Mammary epithelial cell (primary cell): ENCODE results near the gene IRF2BP2.

Source experiments
- EZH2 ChIP-seq: IDR thresholded peaks from 2 replicates; pipeline ENCODE4 v1.6.1; 2012; ENCODE audit warnings: low read length, inconsistent platforms, borderline replicate concordance
- TF ChIP-seq, protein P1 (sequence below), 2 donors: IDR thresholded peaks in 1 of 2; conservative IDR thresholded peaks in 1 of 2; 2 replicates each; pipeline ENCODE4 v1.5.1; 2011 to 2012; ENCODE audit warnings: inconsistent platforms in 2 of 2, low read length in 2 of 2, mild to moderate bottlenecking in 2 of 2, control low read depth in 1 of 2, low read depth in 1 of 2; ENCODE audit not compliant: insufficient read depth in 1 of 2; ENCODE audit errors: extremely low read depth in 1 of 2

DNA sequence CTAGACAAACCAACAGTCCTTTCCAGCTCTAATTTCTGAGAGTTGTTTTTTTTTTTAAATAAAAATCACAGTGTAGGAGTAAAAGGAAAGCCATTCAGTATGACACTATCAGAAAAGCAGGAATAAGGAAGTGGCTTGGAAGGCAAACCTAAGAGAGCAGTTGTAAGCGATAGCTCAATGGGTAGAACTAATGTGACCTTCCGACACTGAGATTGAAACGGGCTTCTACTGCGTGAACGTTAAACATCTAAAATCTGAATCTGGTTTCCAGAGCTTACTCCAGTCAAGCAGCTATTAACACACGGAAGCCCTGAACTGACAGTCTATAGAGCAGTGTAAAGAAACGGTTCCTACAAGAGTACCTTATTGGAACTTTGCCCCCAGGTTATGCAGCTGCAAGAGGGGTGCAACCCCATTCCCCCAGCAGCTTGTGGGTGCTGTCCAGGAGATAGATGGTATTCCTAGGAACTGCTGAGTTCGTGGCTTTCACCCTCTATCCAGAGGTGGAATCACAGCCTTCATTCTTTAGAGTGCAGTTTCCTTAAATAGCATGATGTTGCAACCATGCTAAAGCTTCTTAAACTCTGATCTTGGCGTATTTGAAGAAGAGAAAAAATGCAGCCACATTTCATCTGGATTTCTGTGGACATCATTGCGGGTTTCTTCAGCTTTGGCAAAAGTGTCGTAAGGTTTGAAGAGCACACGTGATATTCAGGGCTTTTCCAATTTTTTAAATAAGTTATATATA lies 3.3 kb upstream of the IRF2BP2 start:
- TF ChIP-seq, protein P1, sequence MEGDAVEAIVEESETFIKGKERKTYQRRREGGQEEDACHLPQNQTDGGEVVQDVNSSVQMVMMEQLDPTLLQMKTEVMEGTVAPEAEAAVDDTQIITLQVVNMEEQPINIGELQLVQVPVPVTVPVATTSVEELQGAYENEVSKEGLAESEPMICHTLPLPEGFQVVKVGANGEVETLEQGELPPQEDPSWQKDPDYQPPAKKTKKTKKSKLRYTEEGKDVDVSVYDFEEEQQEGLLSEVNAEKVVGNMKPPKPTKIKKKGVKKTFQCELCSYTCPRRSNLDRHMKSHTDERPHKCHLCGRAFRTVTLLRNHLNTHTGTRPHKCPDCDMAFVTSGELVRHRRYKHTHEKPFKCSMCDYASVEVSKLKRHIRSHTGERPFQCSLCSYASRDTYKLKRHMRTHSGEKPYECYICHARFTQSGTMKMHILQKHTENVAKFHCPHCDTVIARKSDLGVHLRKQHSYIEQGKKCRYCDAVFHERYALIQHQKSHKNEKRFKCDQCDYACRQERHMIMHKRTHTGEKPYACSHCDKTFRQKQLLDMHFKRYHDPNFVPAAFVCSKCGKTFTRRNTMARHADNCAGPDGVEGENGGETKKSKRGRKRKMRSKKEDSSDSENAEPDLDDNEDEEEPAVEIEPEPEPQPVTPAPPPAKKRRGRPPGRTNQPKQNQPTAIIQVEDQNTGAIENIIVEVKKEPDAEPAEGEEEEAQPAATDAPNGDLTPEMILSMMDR (conservative IDR thresholded peaks at IDR 0.05 in 1 of 2, IDR thresholded peaks at IDR 0.05 in 1 of 2; ENCODE audit: extremely low read depth in 1 of 2, insufficient read depth in 1 of 2, low read depth in 1 of 2, low read length in 2 of 2), result no peak
- TF ChIP-seq EZH2, result no peak
